NB4 (cell line): Measurements from ENCODE around the gene ABCB8.
"Not testable (repeated sequence)": the region's sequence is repeated elsewhere in the genome, so short reads cannot be mapped to it uniquely, and the experiment has no call there.

Experiments used
- DNase-seq: peaks from one replicate; pipeline ENCODE4 v3.0.0; 2010; ENCODE audit warnings: low read depth
- H3K4me3 ChIP-seq: one replicate; pipeline ENCODE4 v1.5.1; 2011; ENCODE audit warnings: mild to moderate bottlenecking, low read depth, low read length, moderate library complexity
- MYC ChIP-seq: IDR thresholded peaks from 2 replicates; pipeline ENCODE4 v1.6.1; 2011; ENCODE audit warnings: low read depth, low read length
- POLR2A ChIP-seq: IDR thresholded peaks from 2 replicates; pipeline ENCODE4 v1.6.1; 2011; ENCODE audit warnings: mild to moderate bottlenecking; ENCODE audit not compliant: insufficient read length; ENCODE audit errors: extremely low read depth
- TF ChIP-seq, protein P1 (sequence below): IDR thresholded peaks from one replicate; pipeline ENCODE4 v1.5.1; 2012; ENCODE audit warnings: low read depth, low read length
- TF ChIP-seq, protein P2 (sequence below): IDR thresholded peaks from 2 replicates; pipeline ENCODE4 v1.6.1; 2011; ENCODE audit warnings: low read depth, low read length

Gene ABCB8

DNA sequence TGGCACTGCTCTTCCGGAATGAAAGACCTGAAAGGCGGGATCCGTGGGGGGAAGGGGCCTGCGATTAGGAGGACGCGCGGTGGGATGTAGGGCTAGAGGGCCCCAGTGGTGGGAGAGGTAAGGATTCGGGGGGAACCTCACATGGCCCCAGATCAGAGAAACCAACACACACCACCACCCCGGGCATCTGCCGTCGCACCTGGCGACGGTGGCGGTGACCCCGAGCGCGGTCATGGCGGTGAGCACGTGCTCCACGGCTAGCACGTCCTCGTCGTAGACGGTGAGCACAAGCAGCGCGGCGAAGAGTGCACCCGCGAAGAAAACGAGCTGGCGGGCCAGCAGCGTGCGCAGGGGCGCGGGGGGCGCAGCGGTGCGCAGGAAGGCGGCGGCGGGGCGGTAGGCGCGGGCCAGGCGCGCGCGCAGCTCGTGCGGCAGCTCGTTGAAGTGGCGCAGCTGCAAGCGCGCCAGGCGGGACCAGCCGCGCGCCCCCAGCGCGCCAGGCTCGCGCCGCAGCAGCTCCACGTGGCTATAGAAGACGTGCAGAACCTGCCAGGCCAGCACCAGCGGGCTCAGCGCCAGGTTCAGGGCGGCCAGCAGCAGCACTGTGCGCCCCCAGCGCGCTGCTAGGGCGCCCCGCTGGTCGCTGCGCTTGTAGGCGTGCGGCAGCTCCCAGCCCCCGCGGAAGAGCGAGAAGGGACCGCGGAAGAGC is 9.7 kb upstream of the ABCB8 start:
- no peak overlapping the region for H3K4me3 ChIP-seq
- no peak for DNase-seq
- TF ChIP-seq, protein P1, sequence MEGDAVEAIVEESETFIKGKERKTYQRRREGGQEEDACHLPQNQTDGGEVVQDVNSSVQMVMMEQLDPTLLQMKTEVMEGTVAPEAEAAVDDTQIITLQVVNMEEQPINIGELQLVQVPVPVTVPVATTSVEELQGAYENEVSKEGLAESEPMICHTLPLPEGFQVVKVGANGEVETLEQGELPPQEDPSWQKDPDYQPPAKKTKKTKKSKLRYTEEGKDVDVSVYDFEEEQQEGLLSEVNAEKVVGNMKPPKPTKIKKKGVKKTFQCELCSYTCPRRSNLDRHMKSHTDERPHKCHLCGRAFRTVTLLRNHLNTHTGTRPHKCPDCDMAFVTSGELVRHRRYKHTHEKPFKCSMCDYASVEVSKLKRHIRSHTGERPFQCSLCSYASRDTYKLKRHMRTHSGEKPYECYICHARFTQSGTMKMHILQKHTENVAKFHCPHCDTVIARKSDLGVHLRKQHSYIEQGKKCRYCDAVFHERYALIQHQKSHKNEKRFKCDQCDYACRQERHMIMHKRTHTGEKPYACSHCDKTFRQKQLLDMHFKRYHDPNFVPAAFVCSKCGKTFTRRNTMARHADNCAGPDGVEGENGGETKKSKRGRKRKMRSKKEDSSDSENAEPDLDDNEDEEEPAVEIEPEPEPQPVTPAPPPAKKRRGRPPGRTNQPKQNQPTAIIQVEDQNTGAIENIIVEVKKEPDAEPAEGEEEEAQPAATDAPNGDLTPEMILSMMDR = no peak
- TF ChIP-seq, protein P2, sequence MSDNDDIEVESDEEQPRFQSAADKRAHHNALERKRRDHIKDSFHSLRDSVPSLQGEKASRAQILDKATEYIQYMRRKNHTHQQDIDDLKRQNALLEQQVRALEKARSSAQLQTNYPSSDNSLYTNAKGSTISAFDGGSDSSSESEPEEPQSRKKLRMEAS = no peak; the same call in none of the 2 replicates
- TF ChIP-seq POLR2A = no peak
- TF ChIP-seq MYC = no peak

DNA sequence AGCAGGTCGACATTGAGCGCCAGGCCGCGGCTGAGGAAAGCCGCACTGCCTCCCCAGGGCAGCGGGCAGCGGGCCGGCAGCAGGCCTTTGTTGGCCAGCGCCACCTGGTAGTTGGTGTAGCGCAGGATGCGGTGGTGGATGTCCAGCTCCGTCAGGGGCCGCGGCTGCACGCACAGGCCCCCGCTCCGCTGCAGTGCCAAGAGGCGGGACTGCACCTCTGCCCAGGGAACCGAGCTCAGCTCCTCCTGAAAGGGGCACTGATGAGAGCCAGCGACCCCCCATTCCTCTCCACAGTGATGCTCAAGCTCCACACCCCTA is 9.2 kb upstream of the ABCB8 start:
- TF ChIP-seq, protein P1 = no peak
- no peak for TF ChIP-seq POLR2A
- TF ChIP-seq, protein P2 = no peak
- no peak for TF ChIP-seq MYC
- H3K4me3 ChIP-seq = no peak overlapping the region
- DNase-seq = no peak

DNA sequence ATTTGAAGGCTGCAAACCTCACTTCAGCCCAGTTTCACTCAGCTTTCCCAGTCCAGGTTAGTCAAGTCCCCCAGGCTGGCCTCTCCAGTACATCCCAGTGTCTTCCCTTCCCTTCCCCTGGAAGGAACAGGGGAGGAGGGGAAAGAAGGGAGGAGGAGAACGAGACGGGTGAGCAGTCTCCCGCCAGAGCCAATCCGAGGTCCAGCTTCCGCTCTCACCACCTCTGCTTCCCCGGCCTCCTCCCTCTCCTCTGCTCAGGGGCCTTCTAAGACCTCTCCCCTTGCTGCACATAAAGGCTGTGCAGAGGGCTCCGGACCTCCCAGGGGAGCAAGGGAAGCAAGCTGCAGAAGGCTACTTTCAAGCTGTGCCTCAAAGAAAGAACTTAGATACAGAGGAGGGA is 8.0 kb upstream of the ABCB8 start:
- H3K4me3 ChIP-seq = no peak overlapping the region
- TF ChIP-seq, protein P2 = no peak
- DNase-seq = no peak

DNA sequence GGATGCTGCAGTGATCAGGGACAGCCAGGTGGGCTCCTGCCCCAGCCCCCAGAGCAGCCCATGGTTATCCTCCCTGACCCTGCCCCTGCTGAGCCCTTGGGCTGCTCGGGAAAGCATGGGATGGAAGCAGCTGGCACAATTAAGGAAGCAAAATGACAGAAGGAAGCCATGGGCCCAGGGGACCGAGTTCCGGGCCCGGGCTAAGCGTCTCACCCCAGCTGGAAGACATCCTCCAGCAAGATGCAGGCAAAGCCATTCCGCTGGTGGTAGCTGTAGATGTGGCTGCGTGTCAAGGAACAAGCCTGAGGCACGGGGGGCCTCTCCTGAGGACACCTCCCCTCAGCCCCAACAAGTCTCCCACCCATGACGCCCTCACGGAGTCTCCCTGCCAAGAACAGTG is 5.0 kb upstream of the ABCB8 start:
- no peak overlapping the region for H3K4me3 ChIP-seq
- DNase-seq = no peak
- TF ChIP-seq MYC (no peak), POLR2A (no peak)
- TF ChIP-seq, protein P1 = no peak
- TF ChIP-seq, protein P2 = no peak

GRCh38 chr7:151024435-151025056 is 3.7 kb upstream of the ABCB8 start, which contains the start of gene ATG9B:
Gene ATG9B (minus strand): TSS chr7:151024494. CDS start chr7:151024423, 71 bp downstream.
- TF ChIP-seq POLR2A (no peak), MYC (no peak)
- TF ChIP-seq, protein P2 = no peak
- H3K4me3 ChIP-seq = no peak within 1 kb of the TSS
- DNase-seq = no peak

GRCh38 chr7:151025924-151026671 is 2.2 kb upstream of the ABCB8 start:
- no peak for DNase-seq
- TF ChIP-seq MYC (no peak), POLR2A (no peak)
- TF ChIP-seq, protein P1 = no peak
- no peak overlapping the region for H3K4me3 ChIP-seq

DNA sequence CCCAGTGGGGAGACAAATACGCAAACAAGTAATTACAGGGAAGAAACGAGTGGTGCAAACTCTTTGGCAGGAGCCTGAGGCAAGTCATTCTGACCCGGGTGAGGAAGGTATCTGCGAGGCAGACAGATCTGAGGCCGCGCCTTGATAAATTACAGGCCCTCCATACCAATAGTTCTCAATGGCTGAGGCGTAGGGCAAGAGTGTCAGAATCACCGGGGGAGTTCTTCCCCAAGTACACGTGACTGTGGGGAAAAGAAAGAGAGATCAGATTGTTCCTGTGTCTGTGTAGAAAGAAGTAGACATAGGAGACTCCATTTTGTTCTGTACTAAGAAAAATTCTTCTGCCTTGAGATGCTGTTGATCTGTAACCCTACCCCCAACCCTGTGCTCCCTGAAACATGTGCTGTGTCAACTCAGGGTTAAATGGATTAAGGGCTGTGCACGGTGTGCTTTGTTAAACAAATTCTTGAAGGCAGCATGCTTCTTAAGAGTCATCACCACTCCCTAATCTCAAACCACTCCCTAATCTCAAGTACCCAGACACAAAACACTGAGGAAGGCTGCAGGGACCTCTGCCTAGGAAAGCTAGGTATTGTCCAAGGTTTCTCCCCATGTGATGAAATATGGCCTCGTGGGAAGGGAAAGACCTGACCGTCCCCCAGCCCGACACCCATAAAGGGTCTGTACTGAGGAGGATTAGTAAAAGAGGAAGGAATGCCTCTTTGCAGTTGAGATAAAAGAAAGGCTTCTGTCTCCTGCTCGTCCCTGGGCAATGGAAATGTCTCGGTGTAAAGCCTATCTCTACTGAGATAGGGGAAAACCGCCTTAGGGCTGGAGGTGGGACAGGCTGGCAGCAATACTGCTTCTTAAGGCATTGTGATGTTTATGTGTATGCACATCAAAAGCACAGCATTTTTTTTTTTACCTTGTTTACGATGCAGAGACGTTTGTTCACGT is 1.2 kb upstream of the ABCB8 start:
- H3K4me3 ChIP-seq, DNase-seq: not testable (repeated sequence)

GRCh38 chr7:151027728-151028130 is 521 bp upstream of the ABCB8 start:
- DNase-seq = not testable (repeated sequence)
- peak overlapping the region; percentile 93 for H3K4me3 ChIP-seq
